Mesenchymal stem cell (in vitro differentiated cells and primary cell): Measurements from ENCODE around the gene KRT86.

ENCODE experiments used
- DNase-seq: peaks from one replicate; pipeline ENCODE4 v3.0.0-alpha.2; 2013
- H2AFZ ChIP-seq: one replicate; pipeline ENCODE4 v1.6.1; 2013; ENCODE audit warnings: low read depth, mild to moderate bottlenecking, control low read depth, inconsistent platforms, low read length, moderate library complexity
- H2AK5ac ChIP-seq: 2 replicates; pipeline ENCODE4 v1.6.1; 2013; ENCODE audit warnings: low read length, moderate library complexity, mild to moderate bottlenecking, inconsistent platforms; ENCODE audit not compliant: severe bottlenecking
- H2BK120ac ChIP-seq: one replicate; pipeline ENCODE4 v1.6.1; 2013; ENCODE audit warnings: low read depth, mild to moderate bottlenecking, inconsistent platforms, low read length, moderate library complexity
- H2BK12ac ChIP-seq, 2 experiments: one replicate each; pipeline ENCODE4 v1.6.1; 2013; ENCODE audit warnings: inconsistent platforms in 2 of 2, low read length in 2 of 2, mild to moderate bottlenecking in 2 of 2, moderate library complexity in 2 of 2, control low read depth in 1 of 2
- H2BK15ac ChIP-seq: one replicate; pipeline ENCODE4 v1.6.1; 2013; ENCODE audit warnings: mild to moderate bottlenecking, low read depth, inconsistent platforms; ENCODE audit not compliant: poor library complexity, severe bottlenecking
- H2BK5ac ChIP-seq: 2 replicates; pipeline ENCODE4 v1.6.1; 2013; ENCODE audit warnings: low read depth, mild to moderate bottlenecking, low read length, control low read depth, inconsistent platforms; ENCODE audit not compliant: poor library complexity, severe bottlenecking
- H3K14ac ChIP-seq, 2 experiments: one replicate each; pipeline ENCODE4 v1.6.1; 2013; ENCODE audit warnings: inconsistent platforms in 2 of 2, low read length in 2 of 2, control low read depth in 1 of 2, mild to moderate bottlenecking in 1 of 2, moderate library complexity in 1 of 2
- H3K18ac ChIP-seq, 2 experiments: one replicate each; pipeline ENCODE4 v1.6.1; 2013; ENCODE audit warnings: inconsistent platforms in 2 of 2, low read length in 2 of 2, control low read depth in 1 of 2, low read depth in 1 of 2, mild to moderate bottlenecking in 1 of 2
- H3K23ac ChIP-seq, 2 experiments: one replicate each; pipeline ENCODE4 v1.6.1; 2013; ENCODE audit warnings: inconsistent platforms in 2 of 2, low read length in 2 of 2, mild to moderate bottlenecking in 2 of 2, moderate library complexity in 2 of 2, control low read depth in 1 of 2
- H3K27ac ChIP-seq: 2 replicates; pipeline ENCODE4 v1.5.1; 2013; ENCODE audit warnings: mild to moderate bottlenecking, moderate library complexity, low read length, control low read depth, inconsistent platforms; ENCODE audit not compliant: poor library complexity, severe bottlenecking
- H3K27me3 ChIP-seq, 2 experiments: 2 replicates each; pipeline versions ENCODE4 v1.6.1 to v1.7.0; 2013; ENCODE audit warnings: low read length in 2 of 2, mild to moderate bottlenecking in 2 of 2, moderate library complexity in 2 of 2, control low read depth in 1 of 2, inconsistent platforms in 1 of 2; ENCODE audit not compliant: control insufficient read depth in 1 of 2, insufficient read depth in 1 of 2
- H3K36me3 ChIP-seq, 2 experiments: 2 replicates each; pipeline versions ENCODE4 v1.6.1 to v1.7.0; 2013; ENCODE audit warnings: low read length in 2 of 2, control low read depth in 1 of 2, inconsistent platforms in 1 of 2, low read depth in 1 of 2, mild to moderate bottlenecking in 1 of 2; ENCODE audit not compliant: insufficient read depth in 2 of 2, control insufficient read depth in 1 of 2
- H3K4ac ChIP-seq, 2 experiments: one replicate each; pipeline ENCODE4 v1.6.1; 2013; ENCODE audit warnings: inconsistent platforms in 2 of 2, low read length in 2 of 2, mild to moderate bottlenecking in 2 of 2, moderate library complexity in 2 of 2, control low read depth in 1 of 2, low read depth in 1 of 2
- H3K4me1 ChIP-seq: 2 replicates; pipeline ENCODE4 v1.6.1; 2013; ENCODE audit warnings: low read depth, low read length, control low read depth; ENCODE audit not compliant: control insufficient read depth, insufficient read depth
- H3K4me2 ChIP-seq: 2 replicates; pipeline ENCODE4 v1.6.1; 2013; ENCODE audit warnings: low read length, mild to moderate bottlenecking, inconsistent platforms; ENCODE audit not compliant: poor library complexity, severe bottlenecking
- H3K4me3 ChIP-seq, 2 experiments: 2 replicates each; pipeline versions ENCODE4 v1.5.1 to v1.7.0; 2013; ENCODE audit warnings: low read length in 2 of 2, mild to moderate bottlenecking in 2 of 2, control low read depth in 1 of 2, low read depth in 1 of 2; ENCODE audit not compliant: insufficient read depth in 1 of 2
- H3K79me1 ChIP-seq: replicated peaks from 2 replicates; pipeline ENCODE4 v1.6.1; 2013; ENCODE audit warnings: mild to moderate bottlenecking, control low read depth, low read length, inconsistent platforms; ENCODE audit not compliant: poor library complexity, severe bottlenecking
- H3K9ac ChIP-seq: 2 replicates; pipeline ENCODE4 v1.7.0; 2013; ENCODE audit warnings: mild to moderate bottlenecking, low read length, moderate library complexity
- H3K9me3 ChIP-seq: 2 replicates; pipeline ENCODE4 v1.7.0; 2013; ENCODE audit warnings: mild to moderate bottlenecking, low read length; ENCODE audit not compliant: control insufficient read depth
- H4K8ac ChIP-seq: one replicate; pipeline ENCODE4 v1.6.1; 2013; ENCODE audit warnings: inconsistent platforms, mild to moderate bottlenecking, low read length, moderate library complexity
- H4K91ac ChIP-seq: one replicate; pipeline ENCODE4 v1.6.1; 2013; ENCODE audit warnings: mild to moderate bottlenecking, low read length, inconsistent platforms
- WGBS: methylation state at CpG from one replicate; pipeline ENCODE4 v1.1.7; 2013; ENCODE audit warnings: mixed read lengths; 5-methylcytosine and 5-hydroxymethylcytosine counted together

KRT86 gene

GRCh38 chr12:52270541-52271070 lies 3.8 kb upstream of the KRT86 start:
- Histone ChIP-seq H3K4me2 (no peak overlapping the region), H3K9me3 (no peaks in the 10 kb centered on the region), H3K4ac (no peak overlapping the region), H2BK15ac (no peak overlapping the region), H3K36me3 (peaks cover 0 to 4% of the 10 kb centered on the region in 2 experiments), H3K14ac (peak overlapping the region in 1 of 2 experiments; percentile 44), H3K4me1 (no peaks in the 10 kb centered on the region), H3K4me3 (no peak overlapping the region), H2BK5ac (no peak overlapping the region), H2AFZ (no peak overlapping the region), H4K91ac (no peak overlapping the region), H3K23ac (no peak overlapping the region), H3K79me1 (no peaks in the 10 kb centered on the region), H2BK12ac (no peak overlapping the region), H2BK120ac (no peak overlapping the region), H3K27ac (no peak overlapping the region), H2AK5ac (no peak overlapping the region), H4K8ac (no peak overlapping the region), H3K18ac (no peak overlapping the region), H3K27me3 (peaks cover 7 to 27% of the 10 kb centered on the region in 2 experiments), H3K9ac (no peak overlapping the region)
- no peak for DNase-seq
- 76% methylated on average over 6 of the region's 6 CpGs for WGBS

GRCh38 chr12:52271158-52271557 lies 3.3 kb upstream of the KRT86 start:
- Histone ChIP-seq H3K36me3 (peaks cover 0 to 4% of the 10 kb centered on the region in 2 experiments), H3K27ac (no peak overlapping the region), H3K79me1 (no peaks in the 10 kb centered on the region), H2BK15ac (no peak overlapping the region), H4K8ac (no peak overlapping the region), H3K18ac (no peak overlapping the region), H2BK120ac (no peak overlapping the region), H3K14ac (no peak overlapping the region), H3K4me2 (no peak overlapping the region), H3K9ac (no peak overlapping the region), H2BK5ac (no peak overlapping the region), H2AFZ (no peak overlapping the region), H2AK5ac (no peak overlapping the region), H3K4me3 (no peak overlapping the region), H3K4me1 (no peaks in the 10 kb centered on the region), H4K91ac (no peak overlapping the region), H3K4ac (no peak overlapping the region), H3K27me3 (peaks cover 7 to 31% of the 10 kb centered on the region in 2 experiments), H2BK12ac (no peak overlapping the region), H3K9me3 (no peaks in the 10 kb centered on the region), H3K23ac (no peak overlapping the region)
- 29% methylated on average over 1 of the region's 1 CpG for WGBS
- DNase-seq: peak; percentile 22

GRCh38 chr12:52275686-52276085 lies 1.2 kb downstream of the KRT86 start:
- Histone ChIP-seq H3K18ac (no peak overlapping the region), H3K4ac (no peak overlapping the region), H3K4me3 (peak overlapping the region in 1 of 2 experiments; percentile 33), H2BK120ac (no peak overlapping the region), H2AK5ac (peak overlapping the region; percentile 50), H2BK12ac (no peak overlapping the region), H3K36me3 (no peaks in the 10 kb centered on the region), H3K9me3 (no peaks in the 10 kb centered on the region), H3K14ac (no peak overlapping the region), H3K4me2 (no peak overlapping the region), H3K79me1 (no peaks in the 10 kb centered on the region), H3K23ac (no peak overlapping the region), H3K27ac (no peak overlapping the region), H3K27me3 (peaks cover 2 to 44% of the 10 kb centered on the region in 2 experiments), H2BK5ac (no peak overlapping the region), H3K4me1 (peaks cover 21% of the 10 kb centered on the region), H4K8ac (no peak overlapping the region), H3K9ac (no peak overlapping the region), H4K91ac (no peak overlapping the region), H2BK15ac (no peak overlapping the region), H2AFZ (no peak overlapping the region)
- DNase-seq: no peak
- 91% methylated on average over 3 of the region's 3 CpGs for WGBS

GRCh38 chr12:52277486-52278245 lies 3.2 kb downstream of the KRT86 start:
- no peak for DNase-seq

More at GRCh38 chr12:52277486-52278245, 3.2 kb downstream of the KRT86 start:
- H3K23ac ChIP-seq: no peak overlapping the region
- no peak overlapping the region for H2BK15ac ChIP-seq
- no peak overlapping the region for H3K18ac ChIP-seq
- H2AFZ ChIP-seq: no peak overlapping the region
- H2BK5ac ChIP-seq: no peak overlapping the region
- H3K9me3 ChIP-seq: no peaks in the 10 kb centered on the region
- H4K8ac ChIP-seq: no peak overlapping the region
- no peak overlapping the region for H3K9ac ChIP-seq
- H4K91ac ChIP-seq: no peak overlapping the region
- H3K79me1 ChIP-seq: no peaks in the 10 kb centered on the region
- peak overlapping the region; percentile 37 for H2AK5ac ChIP-seq
- H2BK12ac ChIP-seq: no peak overlapping the region
- H2BK120ac ChIP-seq: no peak overlapping the region
- no peak overlapping the region for H3K27ac ChIP-seq
- H3K4me2 ChIP-seq: no peak overlapping the region
- H3K27me3 ChIP-seq: peaks cover 0 to 42% of the 10 kb centered on the region in 2 experiments
- H3K4ac ChIP-seq: no peak overlapping the region
- H3K36me3 ChIP-seq: no peaks in the 10 kb centered on the region
- H3K4me1 ChIP-seq: peaks cover 28% of the 10 kb centered on the region
- H3K14ac ChIP-seq: no peak overlapping the region
- 81% methylated on average over 8 of the region's 9 CpGs for WGBS
- no peak overlapping the region for H3K4me3 ChIP-seq
